GM12865 (cell line): ENCODE measurements around the gene GALR1.

Experiments
- DNase-seq: peaks from one replicate; pipeline ENCODE4 v3.0.0; 2010; ENCODE audit warnings: low read depth
- H3K4me3 ChIP-seq: 2 replicates; pipeline ENCODE4 v1.5.1; 2011; ENCODE audit warnings: mild to moderate bottlenecking, low read depth, low read length, control low read depth
- TF ChIP-seq, protein P1 (sequence below): IDR thresholded peaks from 2 replicates; pipeline ENCODE4 v1.5.1; 2011; ENCODE audit warnings: low read length, control low read depth, low read depth, inconsistent platforms; ENCODE audit not compliant: insufficient read depth; ENCODE audit errors: missing control alignments

Gene GALR1

DNA sequence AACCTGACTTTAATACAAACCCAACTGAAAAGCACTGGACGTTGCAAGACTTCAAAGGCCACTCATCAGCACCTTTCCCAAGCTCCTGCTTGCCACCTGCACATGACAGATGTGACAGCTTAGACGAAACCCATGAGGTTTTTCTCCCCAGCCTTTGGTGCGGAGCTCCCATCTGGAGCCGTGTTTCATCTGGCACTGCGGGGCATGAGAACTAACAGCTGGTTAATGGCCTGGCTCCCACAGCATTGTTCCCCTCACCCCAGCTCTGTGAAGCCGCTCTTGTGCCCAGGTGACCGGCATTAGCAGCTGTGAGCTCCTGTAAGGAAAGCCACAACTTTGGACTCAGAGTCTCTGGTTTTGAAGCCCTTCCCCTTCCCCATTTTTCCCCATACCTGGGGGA, 50.9 kb downstream of the GALR1 start:
- no peak overlapping the region for H3K4me3 ChIP-seq
- TF ChIP-seq, protein P1, sequence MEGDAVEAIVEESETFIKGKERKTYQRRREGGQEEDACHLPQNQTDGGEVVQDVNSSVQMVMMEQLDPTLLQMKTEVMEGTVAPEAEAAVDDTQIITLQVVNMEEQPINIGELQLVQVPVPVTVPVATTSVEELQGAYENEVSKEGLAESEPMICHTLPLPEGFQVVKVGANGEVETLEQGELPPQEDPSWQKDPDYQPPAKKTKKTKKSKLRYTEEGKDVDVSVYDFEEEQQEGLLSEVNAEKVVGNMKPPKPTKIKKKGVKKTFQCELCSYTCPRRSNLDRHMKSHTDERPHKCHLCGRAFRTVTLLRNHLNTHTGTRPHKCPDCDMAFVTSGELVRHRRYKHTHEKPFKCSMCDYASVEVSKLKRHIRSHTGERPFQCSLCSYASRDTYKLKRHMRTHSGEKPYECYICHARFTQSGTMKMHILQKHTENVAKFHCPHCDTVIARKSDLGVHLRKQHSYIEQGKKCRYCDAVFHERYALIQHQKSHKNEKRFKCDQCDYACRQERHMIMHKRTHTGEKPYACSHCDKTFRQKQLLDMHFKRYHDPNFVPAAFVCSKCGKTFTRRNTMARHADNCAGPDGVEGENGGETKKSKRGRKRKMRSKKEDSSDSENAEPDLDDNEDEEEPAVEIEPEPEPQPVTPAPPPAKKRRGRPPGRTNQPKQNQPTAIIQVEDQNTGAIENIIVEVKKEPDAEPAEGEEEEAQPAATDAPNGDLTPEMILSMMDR, result no peak
- DNase-seq, result no peak

DNA sequence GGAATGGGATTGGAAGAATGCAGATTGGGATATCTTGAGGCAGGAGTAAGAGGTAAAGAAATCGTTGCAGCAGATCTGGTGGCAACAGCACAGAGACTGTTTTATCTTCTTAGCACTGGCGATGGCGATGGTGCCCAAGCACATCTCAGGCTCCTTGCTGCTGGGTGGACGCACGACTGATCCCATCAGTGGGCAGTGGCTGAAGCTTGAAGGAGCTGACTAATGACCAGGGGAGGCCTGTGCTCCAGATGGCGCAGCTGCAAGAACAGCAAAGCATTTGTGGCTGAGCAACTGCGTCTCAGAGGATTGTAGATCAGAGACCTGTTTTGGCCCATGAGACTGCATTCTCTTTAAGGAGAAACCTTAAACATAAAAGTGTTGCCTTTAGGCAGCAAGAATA, 54.6 kb downstream of the GALR1 start:
- no peak for DNase-seq
- no peak overlapping the region for H3K4me3 ChIP-seq
- TF ChIP-seq, protein P1, result no peak

DNA sequence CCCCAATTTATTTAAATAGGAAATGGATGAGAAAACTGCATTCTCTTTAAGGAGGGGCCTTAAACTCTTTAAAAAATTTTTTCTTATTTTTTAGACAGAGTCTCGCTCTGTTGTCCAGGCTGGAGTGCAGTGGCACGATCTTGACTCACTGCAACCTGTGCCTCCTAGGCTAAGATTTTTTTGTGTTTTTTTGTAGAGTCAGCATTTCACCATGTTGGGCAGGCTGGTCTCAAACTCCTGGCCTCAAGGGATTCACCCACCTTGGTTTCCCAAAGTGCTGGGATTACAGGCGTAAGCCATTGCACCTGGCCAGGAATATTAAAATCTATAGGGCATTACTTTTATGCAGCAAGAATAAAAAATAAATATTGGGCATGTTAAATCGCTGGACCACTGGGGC, 56.0 kb downstream of the GALR1 start:
- TF ChIP-seq, protein P1, result no peak
- DNase-seq, result no peak

DNA sequence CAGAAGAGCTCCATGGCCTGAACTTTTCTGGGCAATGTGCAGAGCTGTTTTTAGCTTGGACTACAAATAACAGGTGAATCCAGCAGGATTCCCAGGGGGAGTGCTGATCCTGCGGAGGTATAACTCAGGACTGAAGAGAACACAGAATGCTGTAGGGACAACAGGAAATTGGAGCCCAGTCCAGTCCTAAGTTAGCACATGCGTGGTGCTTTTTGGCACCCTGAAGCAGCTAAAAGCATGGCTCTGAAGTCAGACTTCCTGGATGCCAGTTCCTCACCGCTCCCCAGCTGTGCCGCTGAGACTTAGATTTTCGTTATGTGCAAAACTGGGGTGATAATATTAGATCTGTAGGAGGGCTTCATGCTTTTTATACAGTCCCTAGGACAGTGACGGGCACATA, 58.6 kb downstream of the GALR1 start:
- TF ChIP-seq, protein P1, result no peak

More for the DNA sequence above, 56.0 kb downstream of the GALR1 start:
- no peak overlapping the region for H3K4me3 ChIP-seq

DNA sequence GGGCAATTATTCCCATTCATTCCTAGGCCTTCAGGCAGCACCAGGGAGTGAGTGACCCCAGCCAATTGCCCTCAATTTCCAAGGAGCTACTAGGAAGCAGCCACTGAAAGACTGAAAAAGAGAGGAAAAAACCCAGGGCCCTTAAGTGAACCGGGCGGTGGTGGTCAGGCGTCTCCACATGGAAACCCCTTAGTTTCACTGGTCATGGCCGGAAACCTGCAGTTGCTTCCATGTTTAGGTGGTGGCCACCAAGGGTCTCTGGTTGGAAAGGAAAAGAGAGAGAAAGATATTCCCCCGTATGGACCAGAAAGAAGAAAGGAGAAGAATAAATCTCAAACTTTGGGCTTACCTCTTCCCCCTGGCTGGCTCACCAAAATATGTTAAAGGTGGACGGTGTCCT, 64.9 kb downstream of the GALR1 start:
- H3K4me3 ChIP-seq, result no peak overlapping the region
- TF ChIP-seq, protein P1, result no peak
- no peak for DNase-seq

More for the DNA sequence above, 58.6 kb downstream of the GALR1 start:
- H3K4me3 ChIP-seq, result no peak overlapping the region
- DNase-seq, result no peak

DNA sequence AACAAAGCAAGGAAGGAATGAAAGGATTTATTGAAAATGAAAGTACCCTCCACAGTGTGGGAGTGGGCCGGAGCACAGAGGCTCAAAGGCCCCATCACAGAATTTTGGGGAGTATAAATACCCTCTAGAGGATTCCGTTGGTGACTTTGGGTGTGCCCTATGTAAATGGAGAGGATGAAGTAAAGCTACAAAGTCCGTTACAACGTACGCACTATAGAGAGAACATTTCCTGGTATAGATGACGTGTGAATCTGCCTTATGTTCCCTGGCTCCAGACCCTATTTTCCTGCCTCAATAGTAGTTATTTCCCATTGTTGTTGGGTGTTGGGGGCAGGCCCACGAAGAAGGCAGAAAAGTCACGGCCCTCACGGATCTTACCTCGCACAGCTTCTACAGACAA, 65.3 kb downstream of the GALR1 start:
- TF ChIP-seq, protein P1, result no peak
- no peak overlapping the region for H3K4me3 ChIP-seq
- no peak for DNase-seq

DNA sequence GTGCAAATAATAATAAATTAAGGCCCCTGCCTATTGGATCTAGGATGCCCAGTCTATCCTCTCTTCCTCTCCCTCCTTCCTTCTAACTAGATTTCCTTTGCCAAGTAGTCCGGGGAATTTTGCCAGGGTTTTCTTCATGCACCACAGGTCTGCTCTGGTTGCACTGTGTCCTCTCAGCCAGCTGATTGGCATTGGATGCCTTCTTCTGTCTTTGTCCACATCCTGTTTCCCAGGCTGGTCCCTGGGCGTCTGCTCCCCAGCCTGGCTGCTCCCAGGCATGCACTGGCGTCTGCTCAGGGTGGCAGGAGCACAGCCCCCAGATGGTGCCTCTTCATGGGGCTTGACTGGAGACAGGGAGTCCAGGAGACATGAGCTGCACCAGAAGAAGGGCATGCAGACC, 66.4 kb downstream of the GALR1 start:
- TF ChIP-seq, protein P1, result no peak
- no peak for DNase-seq
- no peak overlapping the region for H3K4me3 ChIP-seq
